Ureter (tissue), 1 donor: ENCODE measurements around the gene KDM5C. TPM values are rescaled to one million over a fixed set of nuclear protein-coding genes. Genes with fewer than 3 reads are reported as not detected.
"Not testable (repeated sequence)": the region's sequence is repeated elsewhere in the genome, so short reads cannot be mapped to it uniquely, and the experiment has no call there.

Experiments
- DNase-seq: peaks from one replicate; pipeline ENCODE4 v3.0.0-alpha.2; 2020; ENCODE audit warnings: low spot score
- total RNA-seq: library from RNA; stranded (reverse); gene quantifications from one replicate; pipeline ENCODE4 v1.2.4, GENCODE V29; 2023
- donor health status: DM: yes; HTN: yes; CAD: no.

The KDM5C gene
- total RNA-seq, 1 donor from 2014 or later, result 163 TPM

- no peak for DNase-seq
Measured at GRCh38 chrX:53190363-53190960, 34.5 kb downstream of the KDM5C start.

- DNase-seq, result no peak
Measured at GRCh38 chrX:53188763-53189162, 36.2 kb downstream of the KDM5C start.

- no peak for DNase-seq
Measured at GRCh38 chrX:53186351-53186750, 38.7 kb downstream of the KDM5C start.

- no peak for DNase-seq
Measured at GRCh38 chrX:53184836-53185235, 40.2 kb downstream of the KDM5C start.

- no peak for DNase-seq
Measured at GRCh38 chrX:53171356-53171755, 53.7 kb downstream of the KDM5C start.

- no peak for DNase-seq
Measured at GRCh38 chrX:53166103-53166502, 58.9 kb downstream of the KDM5C start.

GRCh38 chrX:53164566-53164965 lies 60.4 kb downstream of the KDM5C start:
- not testable (repeated sequence) for DNase-seq

GRCh38 chrX:53163436-53163835 lies 61.6 kb downstream of the KDM5C start:
- DNase-seq, result no peak

- no peak for DNase-seq
Measured at GRCh38 chrX:53160297-53160983, 64.6 kb downstream of the KDM5C start.

- no peak for DNase-seq
Measured at GRCh38 chrX:53159184-53159583, 65.8 kb downstream of the KDM5C start.

- no peak for DNase-seq
Measured at GRCh38 chrX:53156207-53156596, 68.8 kb downstream of the KDM5C start.

GRCh38 chrX:53155512-53156206 lies 69.3 kb downstream of the KDM5C start:
- no peak for DNase-seq

- DNase-seq, result no peak
Measured at GRCh38 chrX:53153581-53153980, 71.4 kb downstream of the KDM5C start.

Other genes starting within 250 kb of the KDM5C start
- gene GPR173, start 176.4 kb downstream of the KDM5C start, total RNA-seq, result 7.6 TPM
- 74.8 TPM for gene TSPYL2, start 142.8 kb downstream of the KDM5C start, total RNA-seq
- 34.1 TPM for gene KANTR, start 131.1 kb downstream of the KDM5C start, total RNA-seq
- gene IQSEC2, start 56.4 kb upstream of the KDM5C start, total RNA-seq, result 31.7 TPM
- 76.4 TPM for gene SMC1A, start 197.4 kb upstream of the KDM5C start, total RNA-seq
- 1.2 TPM for gene RIBC1, start 197.7 kb upstream of the KDM5C start, total RNA-seq
- gene HSD17B10, start 209.2 kb upstream of the KDM5C start, total RNA-seq, result 92.0 TPM